Stimulated activated CD4-positive, alpha-beta T cell treated with anti-CD3 and anti-CD28 coated beads, Interleukin-1b, Interleukin-23, amount 100 ng/mL, for 4 hours (primary cell): ENCODE data around the gene GPR63.

Source experiments
- DNase-seq, 2 donors: peaks; one replicate each; pipeline ENCODE4 v3.0.0-alpha.2; 2020; ENCODE audit warnings: low read depth in 2 of 2

GPR63 gene

DNA sequence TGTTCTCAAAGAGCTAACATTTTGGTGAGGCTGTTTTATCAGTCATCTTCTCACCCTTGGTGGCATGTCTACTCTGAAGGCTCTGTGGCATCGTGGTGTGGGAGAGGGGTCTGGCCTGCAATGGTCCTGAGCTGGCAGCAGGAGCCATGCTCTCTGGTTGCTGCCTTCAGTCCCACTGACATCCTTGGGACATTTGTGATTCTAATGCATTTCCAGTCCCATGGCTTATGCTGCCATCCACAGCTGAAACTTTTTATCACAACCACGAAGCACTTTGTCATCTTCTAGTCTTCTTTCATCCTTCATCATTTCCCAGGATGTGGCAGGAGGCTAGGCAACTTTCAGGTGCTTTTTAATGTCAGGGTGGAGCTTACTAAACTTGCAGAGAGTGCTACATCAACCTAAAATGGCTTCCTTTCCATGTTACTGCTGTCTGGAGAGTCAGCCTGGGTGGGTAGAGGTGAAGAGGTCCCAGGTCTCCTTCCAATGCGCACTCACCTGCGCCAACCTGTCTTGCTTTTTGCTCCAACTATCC is 77.1 kb downstream of the GPR63 start:
- DNase-seq = no peak

DNA sequence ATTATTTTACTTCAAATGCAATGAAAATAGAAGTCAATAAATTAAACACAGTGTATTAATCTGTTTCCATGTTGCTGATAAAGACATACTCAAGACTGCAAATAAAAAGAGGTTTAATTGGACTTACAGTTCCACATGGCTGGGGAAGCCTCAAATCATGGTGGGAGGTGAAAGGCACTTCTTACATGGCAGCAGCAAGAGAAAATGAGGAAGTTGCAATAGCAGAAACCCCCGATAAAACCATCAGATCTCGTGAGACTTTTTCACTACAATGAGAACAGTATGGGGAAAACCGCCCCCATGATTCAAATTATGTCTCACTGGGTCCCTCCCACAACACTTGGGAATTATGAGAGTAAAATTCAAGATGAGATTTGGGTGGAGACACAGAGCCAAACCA is 82.2 kb downstream of the GPR63 start:
- DNase-seq = no peak

DNA sequence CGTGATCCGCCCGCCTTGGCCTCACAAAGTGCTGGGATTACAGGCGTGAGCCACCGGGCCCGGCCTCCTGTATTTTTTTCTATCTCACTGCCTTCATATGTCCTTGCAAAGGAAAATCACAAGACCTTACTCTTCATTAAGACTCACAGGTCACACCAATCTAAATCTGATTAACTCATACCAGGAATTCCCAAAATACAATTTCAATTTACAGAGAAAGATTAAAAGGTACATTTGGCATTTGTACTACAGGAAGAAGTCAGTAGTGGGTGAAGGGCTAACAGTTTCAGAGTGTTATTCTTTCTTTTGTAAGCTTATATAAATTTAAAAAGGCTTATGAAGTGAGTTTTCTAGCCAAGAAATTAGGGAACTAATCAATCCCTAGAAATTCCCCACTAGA is 87.4 kb downstream of the GPR63 start:
- no peak for DNase-seq
